ENCODE data around the gene OR8B2.
A peak's percentile ranks its signal among the peaks of the same experiment; 100 is the strongest.
"Not testable (repeated sequence)": the region's sequence is repeated elsewhere in the genome, so short reads cannot be mapped to it uniquely, and the experiment has no call there.

The OR8B2 gene, protein sequence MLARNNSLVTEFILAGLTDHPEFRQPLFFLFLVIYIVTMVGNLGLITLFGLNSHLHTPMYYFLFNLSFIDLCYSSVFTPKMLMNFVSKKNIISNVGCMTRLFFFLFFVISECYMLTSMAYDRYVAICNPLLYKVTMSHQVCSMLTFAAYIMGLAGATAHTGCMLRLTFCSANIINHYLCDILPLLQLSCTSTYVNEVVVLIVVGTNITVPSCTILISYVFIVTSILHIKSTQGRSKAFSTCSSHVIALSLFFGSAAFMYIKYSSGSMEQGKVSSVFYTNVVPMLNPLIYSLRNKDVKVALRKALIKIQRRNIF

DNA sequence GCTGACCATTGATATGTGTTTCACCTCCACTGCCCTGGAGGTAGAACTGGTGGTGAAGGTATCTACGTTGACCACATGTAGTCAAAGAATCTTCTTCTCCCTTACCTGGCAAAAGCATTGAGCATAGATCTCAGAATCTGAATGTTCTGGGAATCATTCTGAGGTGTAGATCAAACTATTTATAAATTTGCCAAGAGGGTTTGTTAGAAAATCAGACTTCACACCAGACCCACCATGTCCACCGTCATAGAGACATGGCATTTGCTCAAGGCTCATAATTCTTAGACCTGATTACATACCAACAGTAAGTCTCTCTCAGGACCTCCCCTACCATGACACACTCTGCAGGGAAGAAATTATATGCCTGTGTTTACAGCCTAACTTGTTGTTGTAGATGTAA, at the start of gene OR8B2:
TSS of gene OR8B2 (minus strand) at position 101 of the 400 bp plus-strand sequence. CDS start 1,156 bp downstream, outside the sequence.
- DNase-seq (ENCODE audit: low spot score) = no peak

DNA sequence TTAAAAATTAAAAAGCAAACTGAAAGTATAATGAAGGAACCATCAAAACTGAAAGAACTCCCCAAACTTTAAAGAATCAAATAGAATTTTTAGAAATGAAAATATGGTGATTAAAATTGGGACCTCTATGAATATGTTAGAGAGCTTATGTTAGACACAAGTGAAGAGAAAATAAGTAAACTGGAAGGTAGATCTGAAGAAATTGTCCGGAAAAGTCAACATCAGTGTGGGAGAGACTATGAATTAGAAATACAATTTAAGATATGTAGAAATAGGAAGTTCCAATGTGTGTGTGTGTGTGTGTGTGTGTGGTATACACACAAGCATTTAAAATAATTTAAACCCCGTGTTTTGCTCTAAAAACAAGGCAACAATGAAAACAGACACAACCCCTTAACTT, 45.3 kb upstream of the OR8B2 start:
- DNase-seq (ENCODE audit: low spot score) = no peak

DNA sequence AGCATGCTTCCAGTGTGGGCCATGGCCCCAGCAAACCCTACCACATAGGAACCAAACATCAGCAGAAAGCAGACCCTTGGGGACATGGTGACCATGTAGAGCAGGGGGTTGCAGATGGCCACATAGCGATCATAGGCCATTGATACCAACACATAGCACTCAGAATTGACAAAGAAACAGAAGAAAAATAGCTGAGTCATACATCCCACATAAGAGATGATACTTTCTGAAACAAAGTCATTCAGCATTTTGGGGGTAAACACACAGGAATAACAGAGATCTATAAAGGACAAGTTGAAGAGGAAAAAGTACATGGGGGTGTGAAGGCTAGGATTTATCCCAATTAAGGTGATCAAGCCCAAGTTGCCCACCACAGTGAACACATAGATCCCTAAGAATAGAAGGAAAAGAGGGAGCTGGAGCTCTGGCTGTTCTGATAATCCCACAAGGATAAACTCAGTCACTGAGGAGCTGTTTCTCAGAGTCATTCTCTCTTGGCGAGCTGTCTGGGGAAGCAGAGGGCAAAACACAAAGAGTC, 40.2 kb upstream of the OR8B2 start, which contains the start of gene OR8B4:
TSS of gene OR8B4 (minus strand) at position 488 of the 538 bp plus-strand sequence. CDS start at position 488, 0 bp downstream.
- no peak for DNase-seq (ENCODE audit: low spot score)

DNA sequence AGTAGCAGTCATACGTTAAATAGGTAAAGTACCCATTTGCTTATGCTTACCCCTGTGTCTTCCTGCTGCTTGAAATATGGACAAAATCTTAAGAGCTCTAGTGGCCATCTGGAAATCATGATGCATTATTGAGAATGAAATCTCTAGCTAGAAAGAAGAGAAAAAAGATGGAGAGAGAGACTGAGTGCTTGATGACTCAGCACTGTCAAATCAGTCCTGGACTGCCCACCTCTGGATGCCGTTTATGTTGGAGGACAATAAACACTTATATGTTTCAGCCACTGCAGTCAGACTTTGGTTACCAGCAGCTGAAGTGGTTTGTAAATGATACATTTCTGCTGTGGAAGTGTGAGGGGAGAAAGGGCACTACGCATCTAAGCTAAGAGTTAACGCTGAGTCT, 36.7 kb upstream of the OR8B2 start:
- no peak for DNase-seq (ENCODE audit: low spot score)

DNA sequence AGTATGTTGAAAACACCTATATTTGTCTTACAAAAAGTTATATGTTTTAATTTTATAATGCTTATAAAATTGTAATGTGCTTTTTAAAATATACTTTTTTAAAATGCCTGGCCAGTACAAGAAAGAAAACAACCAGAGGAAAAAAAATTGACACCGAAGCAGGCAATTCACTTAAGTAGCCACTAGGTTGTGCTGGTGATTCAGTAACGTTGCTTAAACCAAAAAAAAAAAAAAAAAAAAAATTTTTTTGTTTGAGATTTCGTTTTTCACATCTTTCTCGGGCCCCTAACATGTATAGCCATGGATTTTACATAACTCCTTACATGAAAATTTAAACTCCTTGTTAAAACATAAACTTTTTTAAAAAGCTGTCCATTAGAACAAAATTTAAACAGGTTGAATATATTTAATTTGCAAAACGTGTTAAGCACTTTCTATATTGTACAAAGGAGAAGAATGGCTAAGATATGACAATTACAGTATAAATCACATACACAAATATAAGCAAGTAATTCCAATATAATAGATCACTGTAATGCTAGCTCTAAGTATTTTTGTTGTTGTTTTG, 31.1 kb upstream of the OR8B2 start:
- no peak for DNase-seq (ENCODE audit: low spot score)

DNA sequence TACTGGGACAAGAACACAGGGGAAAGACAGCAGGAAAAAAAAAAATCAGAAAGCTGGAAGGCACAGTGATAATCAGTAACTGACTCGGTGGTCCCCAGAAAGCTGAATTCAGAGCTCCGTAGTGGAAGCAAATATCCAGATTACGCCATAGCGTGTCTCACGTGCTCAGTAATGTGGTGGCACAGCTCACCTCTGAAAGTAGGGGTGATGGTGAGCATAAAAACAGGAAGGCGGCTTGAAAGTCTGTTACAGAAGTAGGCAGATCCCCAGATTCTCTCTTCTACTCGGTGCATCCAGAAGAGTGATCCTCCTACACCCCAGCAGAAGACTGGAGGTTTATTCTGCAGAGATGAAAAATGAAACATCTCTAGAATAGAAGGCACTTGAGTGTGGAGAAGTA, 25.6 kb upstream of the OR8B2 start:
- DNase-seq (ENCODE audit: low spot score) = no peak

DNA sequence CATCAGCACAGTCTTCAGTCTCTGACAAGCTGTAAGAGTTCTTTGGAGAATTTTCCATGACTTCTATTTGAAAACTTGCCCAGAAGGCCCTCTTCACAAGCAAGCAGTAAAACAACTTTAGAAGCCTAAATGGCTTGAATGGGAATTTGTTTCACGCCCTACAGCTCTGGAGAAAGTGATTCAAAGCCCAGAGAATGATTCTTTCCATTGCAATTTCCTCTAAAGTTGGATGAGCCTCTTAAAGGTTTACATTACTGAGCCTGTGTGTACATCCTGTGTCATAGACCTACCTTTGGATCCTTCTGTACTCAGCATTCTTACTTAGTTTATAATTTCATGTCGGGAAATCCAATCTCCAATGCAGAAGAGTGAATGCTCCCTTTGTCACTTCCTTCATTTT, 21.3 kb upstream of the OR8B2 start:
- no peak for DNase-seq (ENCODE audit: low spot score)

DNA sequence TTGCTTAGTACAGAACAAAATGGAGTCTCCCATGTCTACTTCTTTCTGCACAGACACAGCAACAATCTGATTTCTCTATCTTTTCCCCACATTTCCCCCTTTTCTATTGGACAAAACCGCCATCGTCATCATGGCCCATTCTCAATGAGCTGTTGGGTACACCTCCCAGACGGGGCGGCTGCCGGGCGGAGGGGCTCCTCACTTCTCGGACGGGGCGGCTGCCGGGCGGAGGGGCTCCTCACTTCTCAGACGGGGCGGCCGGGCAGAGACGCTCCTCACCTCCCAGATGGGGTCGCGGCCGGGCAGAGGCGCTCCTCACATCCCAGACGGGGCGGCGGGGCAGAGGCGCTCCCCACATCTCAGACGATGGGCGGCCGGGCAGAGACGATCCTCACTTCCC, 18.9 kb upstream of the OR8B2 start:
- DNase-seq (ENCODE audit: low spot score) = not testable (repeated sequence)

DNA sequence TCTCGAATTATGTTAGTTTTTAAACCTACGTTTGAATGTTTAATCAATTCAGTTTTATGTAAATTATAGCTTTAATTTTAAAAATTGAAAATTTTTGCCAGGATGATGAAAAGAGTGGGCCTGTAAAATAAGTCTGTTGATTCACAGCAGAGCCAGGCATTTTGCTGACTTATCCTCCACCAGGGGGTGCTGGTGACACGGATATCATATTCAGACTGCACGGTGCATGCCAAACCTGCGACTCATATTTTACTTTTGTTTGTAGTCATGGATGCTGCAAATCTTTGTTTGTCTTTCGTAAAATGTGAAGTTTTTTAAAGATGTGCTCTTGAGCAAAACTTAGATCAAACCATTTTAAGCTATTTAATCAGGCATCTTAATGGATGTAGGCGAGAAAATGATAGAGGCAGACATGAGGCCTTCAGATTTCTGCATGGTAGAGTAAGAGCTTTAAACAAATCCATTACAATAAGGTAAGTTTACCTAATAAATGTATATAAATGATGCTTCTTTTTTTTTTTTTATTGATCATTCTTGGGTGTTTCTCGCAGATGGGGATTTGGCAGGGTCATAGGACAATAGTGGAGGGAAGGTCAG, 18.1 kb upstream of the OR8B2 start:
- peak; percentile 58 for DNase-seq (ENCODE audit: low spot score)

DNA sequence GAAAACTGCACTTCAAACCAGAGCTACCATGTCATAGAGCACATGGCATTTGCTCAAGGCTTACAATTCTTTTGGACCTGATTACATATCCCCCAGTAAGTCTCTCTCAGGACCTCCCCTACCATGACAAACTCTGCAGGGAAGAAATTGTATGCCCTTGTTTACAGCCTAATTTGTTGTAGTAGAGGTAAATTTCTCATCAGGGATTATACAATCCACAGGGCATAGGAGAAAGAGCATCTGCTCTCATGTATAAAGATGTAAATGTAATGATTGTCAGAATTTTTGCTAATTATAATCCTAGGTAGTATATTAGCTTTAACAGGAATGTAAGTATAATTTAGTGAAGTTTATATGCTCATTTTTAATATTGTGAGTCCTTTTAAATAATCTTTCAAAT, 14.6 kb upstream of the OR8B2 start, which contains the start of gene OR8B3:
TSS of gene OR8B3 (minus strand) at position 101 of the 400 bp plus-strand sequence. CDS start 1,673 bp downstream, outside the sequence.
- DNase-seq (ENCODE audit: low spot score) = no peak

DNA sequence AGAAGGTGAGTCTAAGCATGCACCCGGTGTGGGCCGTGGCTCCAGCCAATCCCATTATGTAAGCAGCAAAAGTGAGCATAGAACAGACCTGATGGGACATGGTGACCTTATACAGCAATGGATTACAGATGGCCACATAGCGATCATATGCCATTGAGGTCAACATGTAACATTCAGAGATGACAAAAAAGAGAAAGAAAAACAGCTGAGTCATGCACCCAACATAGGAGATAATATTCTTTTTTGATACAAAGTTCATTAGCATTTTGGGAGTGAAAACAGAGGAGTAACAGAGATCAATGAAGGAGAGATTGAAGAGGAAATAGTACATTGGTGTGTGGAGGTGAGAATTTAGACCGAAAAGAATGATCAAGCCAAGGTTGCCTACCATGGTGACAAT, 12.5 kb upstream of the OR8B2 start:
- not testable (repeated sequence) for DNase-seq (ENCODE audit: low spot score)

DNA sequence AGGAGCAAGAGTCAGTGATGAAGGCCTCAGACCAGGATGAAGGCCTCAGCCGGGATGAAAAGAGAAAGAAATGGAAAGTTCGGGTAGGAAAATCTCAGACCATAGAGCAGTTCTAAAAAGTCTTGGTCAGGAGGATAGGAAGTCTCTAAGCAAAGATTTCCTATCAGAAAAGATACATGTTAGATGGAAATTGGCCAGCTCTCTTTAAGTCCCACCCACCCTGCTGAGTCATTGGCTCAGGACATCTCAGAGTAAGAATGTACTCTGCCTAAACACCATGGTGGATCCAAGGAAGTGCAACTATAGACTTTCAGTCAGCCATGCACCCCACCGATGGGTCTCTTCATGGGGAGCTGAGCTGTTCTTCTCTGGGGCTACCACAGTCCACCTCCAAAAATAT, 10.1 kb upstream of the OR8B2 start:
- no peak for DNase-seq (ENCODE audit: low spot score)

DNA sequence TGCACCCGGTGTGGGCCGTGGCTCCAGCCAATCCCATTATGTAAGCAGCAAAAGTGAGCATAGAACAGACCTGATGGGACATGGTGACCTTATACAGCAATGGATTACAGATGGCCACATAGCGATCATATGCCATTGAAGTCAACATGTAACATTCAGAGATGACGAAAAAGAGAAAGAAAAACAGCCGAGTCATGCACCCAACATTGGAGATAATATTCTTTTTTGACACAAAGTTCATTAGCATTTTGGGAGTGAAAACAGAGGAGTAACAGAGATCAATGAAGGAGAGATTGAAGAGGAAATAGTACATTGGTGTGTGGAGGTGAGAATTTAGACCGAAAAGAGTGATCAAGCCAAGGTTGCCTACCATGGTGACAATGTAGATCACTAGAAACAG, 1.4 kb downstream of the OR8B2 start:
- DNase-seq (ENCODE audit: low spot score) = not testable (repeated sequence)

DNA sequence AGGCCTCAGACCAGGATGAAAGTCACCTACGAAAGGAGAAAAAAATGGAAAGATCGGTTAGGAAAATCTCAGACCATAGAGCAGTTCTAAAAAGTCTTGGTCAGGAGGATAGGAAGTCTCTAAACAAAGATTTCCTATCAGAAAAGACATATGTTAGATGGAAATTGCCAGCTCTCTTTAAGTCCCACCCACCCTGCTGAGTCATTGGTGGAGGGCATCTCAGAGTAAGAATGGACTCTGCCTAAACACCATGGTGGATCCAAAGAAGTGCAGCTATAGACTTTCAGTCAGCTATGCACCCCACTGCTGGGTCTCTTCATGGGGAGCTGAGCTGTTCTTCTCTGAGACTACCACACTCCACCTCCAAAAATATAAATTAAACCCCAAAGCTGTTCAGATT, 3.7 kb downstream of the OR8B2 start:
- no peak for DNase-seq (ENCODE audit: low spot score)

DNA sequence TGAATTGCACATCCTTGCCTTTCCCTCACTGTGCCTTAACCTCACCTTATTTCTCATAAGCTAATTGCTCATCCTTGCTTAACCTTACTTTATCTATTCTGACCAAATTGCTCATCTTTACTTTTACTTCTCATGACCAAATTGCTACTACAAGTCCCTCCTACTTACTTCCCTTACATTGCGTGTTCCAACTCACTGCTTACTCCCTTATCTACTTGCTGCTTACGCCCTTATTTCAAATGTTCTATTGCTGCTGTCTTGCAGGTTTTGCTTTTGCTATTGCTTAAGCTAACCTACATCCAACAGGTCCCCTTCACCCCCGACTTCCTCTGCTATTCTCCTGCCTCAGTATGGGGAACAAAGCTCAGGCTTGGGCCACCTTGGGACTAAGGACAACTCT, 8.0 kb downstream of the OR8B2 start:
- no peak for DNase-seq (ENCODE audit: low spot score)

DNA sequence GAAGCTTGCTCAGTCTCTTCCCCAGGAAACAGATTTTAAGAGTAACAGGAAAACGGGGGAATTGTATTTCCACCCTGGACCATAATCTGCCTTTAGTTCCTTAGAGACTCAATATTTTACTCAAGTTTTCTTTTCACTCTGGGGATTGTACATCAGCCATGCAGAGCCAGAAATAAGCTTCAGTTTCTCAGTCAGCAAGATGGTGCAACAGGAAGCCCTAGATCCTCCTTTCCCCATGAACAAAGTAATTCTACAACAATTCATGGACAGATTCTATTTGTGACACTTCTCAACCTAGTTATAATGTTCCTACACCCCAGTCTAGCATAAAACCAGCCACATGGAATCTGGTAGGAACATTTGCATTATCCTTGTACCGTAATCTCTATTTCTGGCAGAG, 24.7 kb downstream of the OR8B2 start:
- DNase-seq (ENCODE audit: low spot score) = no peak

DNA sequence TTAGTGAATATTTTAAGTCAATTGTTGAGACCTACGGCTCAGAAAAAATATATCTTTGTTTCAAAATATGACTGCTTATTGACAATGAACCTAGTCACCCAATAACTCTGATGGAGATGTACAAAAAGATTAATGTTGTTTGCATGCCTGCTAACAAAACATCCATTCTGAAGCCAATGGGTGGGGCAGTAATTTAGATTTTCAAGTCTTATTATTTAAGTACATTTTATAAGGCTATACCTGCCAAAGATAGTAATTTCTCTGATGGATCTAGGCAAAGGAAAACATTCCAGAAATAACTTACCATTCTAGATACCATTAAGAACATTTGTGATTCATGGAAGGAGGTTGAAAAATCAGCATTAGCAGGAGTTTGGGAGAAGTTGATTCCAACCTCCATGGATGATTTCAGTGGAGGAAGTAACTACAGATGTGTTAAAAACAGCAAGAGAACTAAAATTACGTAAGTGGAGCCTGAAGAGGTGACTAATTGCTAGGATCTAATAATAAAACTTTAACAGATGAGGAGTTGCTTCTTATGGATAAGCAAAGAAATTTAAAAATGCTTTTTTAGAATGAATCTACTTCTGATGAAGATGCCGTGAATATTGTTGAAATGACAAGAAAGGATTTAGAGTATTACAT, 37.9 kb downstream of the OR8B2 start:
- DNase-seq (ENCODE audit: low spot score) = no peak

DNA sequence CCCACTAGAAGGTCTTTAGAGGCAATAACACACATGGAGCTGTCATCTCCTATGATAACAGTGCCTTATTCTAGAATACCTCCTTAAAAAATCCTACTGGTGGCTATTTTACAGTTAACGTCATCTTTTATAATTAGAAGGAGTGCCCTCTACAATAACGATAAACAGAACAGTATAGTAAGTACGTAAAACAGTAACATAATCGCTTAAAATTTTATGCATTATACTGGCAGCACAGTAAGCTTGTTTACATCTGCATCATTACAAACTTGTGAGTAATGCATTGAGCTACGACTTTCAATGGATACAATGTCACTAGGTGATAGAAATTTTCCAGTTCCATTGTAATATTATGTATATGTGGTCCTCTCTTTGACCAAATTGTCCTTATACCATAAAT, 40.0 kb downstream of the OR8B2 start:
- no peak for DNase-seq (ENCODE audit: low spot score)

DNA sequence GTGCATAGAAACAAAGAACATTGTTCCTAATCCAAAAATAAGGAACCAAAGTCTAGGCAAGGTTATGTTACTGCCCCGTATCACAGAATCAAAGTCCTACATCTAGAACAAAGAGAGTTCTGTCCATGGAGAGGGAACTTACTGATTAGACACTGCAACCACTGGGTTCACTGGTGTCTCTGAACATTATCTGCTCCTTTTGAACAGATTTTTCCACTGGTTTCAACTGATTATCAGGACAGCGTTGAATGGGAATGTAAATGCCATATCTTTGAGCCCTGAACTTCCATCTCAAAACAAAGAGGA, 44.2 kb downstream of the OR8B2 start:
- no peak for DNase-seq (ENCODE audit: low spot score)

DNA sequence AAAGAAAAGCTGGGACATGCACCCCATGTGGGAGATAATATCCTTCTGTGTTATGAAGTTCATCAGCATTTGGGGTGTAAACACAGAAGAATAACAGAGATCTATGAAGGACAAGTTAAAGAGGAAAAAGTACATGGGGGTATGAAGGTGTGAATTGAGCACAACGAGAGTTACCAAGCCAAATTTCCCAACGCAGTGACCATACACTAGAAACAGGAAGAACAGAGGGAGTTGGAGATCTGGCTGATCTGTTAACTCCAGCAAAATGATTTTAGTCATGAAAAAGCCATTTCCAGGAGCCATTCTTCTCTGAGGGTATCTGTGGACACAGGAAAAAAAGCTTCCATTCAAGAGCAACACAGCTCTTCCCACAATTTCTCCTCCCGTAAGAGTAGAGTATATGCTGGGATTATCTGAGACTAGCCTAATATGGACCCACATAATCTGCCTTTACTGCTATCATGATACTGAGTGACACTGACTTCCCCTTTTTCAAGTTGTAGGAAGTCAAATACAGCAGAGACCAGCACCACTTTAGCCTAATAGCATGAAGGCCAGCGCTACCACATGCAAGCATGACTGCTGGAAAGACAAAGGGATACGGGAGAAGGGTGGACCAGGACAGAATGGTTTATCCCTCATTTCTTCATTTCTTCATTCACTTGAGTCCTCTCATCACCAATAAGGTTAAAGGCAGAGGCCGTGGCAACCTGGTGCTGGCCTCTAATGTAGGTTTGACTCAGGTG, 44.7 kb downstream of the OR8B2 start:
- no peak for DNase-seq (ENCODE audit: low spot score)

All from D341Med (cell line).